NB4 (cell line): ENCODE data around the gene NME7.

Experiments used
- MAX ChIP-seq: IDR thresholded peaks from 2 replicates; pipeline ENCODE4 v1.6.1; 2011; ENCODE audit warnings: low read depth, low read length
- TF ChIP-seq, protein P1 (sequence below): IDR thresholded peaks from one replicate; pipeline ENCODE4 v1.5.1; 2012; ENCODE audit warnings: low read depth, low read length

DNA sequence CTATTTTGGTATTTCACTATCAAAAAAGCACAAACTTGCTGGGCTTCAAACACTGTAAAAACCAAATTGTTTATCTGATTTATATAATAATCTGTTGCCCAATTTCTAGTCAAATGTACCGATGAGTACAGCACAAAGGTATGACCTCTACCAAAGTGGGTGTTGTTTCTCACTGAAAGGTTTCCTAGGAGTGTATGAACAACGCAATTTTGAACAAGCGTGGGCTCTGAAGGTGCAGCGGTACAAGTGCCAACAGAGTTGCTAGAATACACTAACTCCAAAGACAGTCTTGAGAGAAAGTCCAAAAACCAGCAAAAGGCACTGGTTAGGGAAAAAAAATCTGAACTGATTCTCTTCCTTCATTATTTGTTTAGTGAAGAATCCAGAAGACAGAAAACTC, 130.7 kb downstream of the NME7 start:
- TF ChIP-seq, protein P1, sequence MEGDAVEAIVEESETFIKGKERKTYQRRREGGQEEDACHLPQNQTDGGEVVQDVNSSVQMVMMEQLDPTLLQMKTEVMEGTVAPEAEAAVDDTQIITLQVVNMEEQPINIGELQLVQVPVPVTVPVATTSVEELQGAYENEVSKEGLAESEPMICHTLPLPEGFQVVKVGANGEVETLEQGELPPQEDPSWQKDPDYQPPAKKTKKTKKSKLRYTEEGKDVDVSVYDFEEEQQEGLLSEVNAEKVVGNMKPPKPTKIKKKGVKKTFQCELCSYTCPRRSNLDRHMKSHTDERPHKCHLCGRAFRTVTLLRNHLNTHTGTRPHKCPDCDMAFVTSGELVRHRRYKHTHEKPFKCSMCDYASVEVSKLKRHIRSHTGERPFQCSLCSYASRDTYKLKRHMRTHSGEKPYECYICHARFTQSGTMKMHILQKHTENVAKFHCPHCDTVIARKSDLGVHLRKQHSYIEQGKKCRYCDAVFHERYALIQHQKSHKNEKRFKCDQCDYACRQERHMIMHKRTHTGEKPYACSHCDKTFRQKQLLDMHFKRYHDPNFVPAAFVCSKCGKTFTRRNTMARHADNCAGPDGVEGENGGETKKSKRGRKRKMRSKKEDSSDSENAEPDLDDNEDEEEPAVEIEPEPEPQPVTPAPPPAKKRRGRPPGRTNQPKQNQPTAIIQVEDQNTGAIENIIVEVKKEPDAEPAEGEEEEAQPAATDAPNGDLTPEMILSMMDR = no peak
- no peak for TF ChIP-seq MAX
